Activated T-helper 1 cell treated with anti-CD3 and anti-CD28 coated beads, Interleukin-12 subunit alpha, Interleukin-12 subunit beta, Interleukin-2, Interleukin-4 antibody, amounts not matched to agents 30 ng/mL and 10 ng/mL and 1 ng/mL, durations not matched to agents 14 hours and 24 hours and 36 hours (primary cell): ENCODE measurements around the gene ADH4. TPM values are rescaled to one million over a fixed set of nuclear protein-coding genes. Genes with fewer than 3 reads are reported as not detected.

Experiments used
- total RNA-seq: library from RNA; stranded (reverse); gene quantifications from 2 replicates; pipeline ENCODE4 v1.2.3, GENCODE V29; 2022

Gene ADH4
- total RNA-seq, 1 donor from 2014 or later, result not detected

Other genes with a start within 250 kb of the ADH4 start
- 137 and 147 TPM in 2 replicates for gene EIF4E, start 215.2 kb downstream of the ADH4 start, total RNA-seq
- 58.1 and 61.3 TPM in 2 replicates for gene METAP1, start 148.6 kb downstream of the ADH4 start, total RNA-seq
- 68.8 and 74.9 TPM in 2 replicates for gene ADH5, start 55.5 kb downstream of the ADH4 start, total RNA-seq
- gene ADH6, start 74.9 kb upstream of the ADH4 start, total RNA-seq, result not detected in 2 replicates
- gene ADH1A, start 146.7 kb upstream of the ADH4 start, total RNA-seq, result not detected in 2 replicates
- not detected in 2 replicates for gene ADH1B, start 177.1 kb upstream of the ADH4 start, total RNA-seq
- not detected in 2 replicates for gene ADH1C, start 208.4 kb upstream of the ADH4 start, total RNA-seq